Activated T-cell treated with anti-CD3 and anti-CD28 coated beads, Interleukin-2, amount 50 U/mL, for 24 hours (primary cell): ENCODE measurements around the gene ARF6.
"Not testable (repeated sequence)": the region's sequence is repeated elsewhere in the genome, so short reads cannot be mapped to it uniquely, and the experiment has no call there.

Experiments used
- DNase-seq: peaks from one replicate; pipeline ENCODE4 v3.0.0-alpha.2; 2020
- H3K27ac Mint-ChIP-seq: 2 replicates; pipeline ENCODE4 v1.8.0; 2020; ENCODE audit warnings: mild to moderate bottlenecking, mixed read lengths
- H3K27me3 Mint-ChIP-seq: 2 replicates; pipeline ENCODE4 v1.8.0; 2020; ENCODE audit warnings: mixed read lengths
- H3K36me3 Mint-ChIP-seq: 2 replicates; pipeline ENCODE4 v1.8.0; 2020; ENCODE audit warnings: low read depth, mixed read lengths
- H3K4me1 Mint-ChIP-seq: 2 replicates; pipeline ENCODE4 v1.8.0; 2020; ENCODE audit warnings: low read depth, mixed read lengths
- H3K4me3 Mint-ChIP-seq: 2 replicates; pipeline ENCODE4 v1.8.0; 2020; ENCODE audit warnings: mild to moderate bottlenecking, moderate library complexity, mixed read lengths
- H3K9me3 Mint-ChIP-seq: 2 replicates; pipeline ENCODE4 v1.8.0; 2020; ENCODE audit warnings: mixed read lengths

Gene ARF6

GRCh38 chr14:49934646-49935045 lies 41.8 kb downstream of the ARF6 start:
- peaks cover 17% of the 10 kb centered on the region for H3K4me1 Mint-ChIP-seq

GRCh38 chr14:49935526-49935925 lies 42.6 kb downstream of the ARF6 start:
- Mint-ChIP-seq H3K4me1 (peaks cover 25% of the 10 kb centered on the region), H3K27ac (no peak overlapping the region), H3K27me3 (no peaks in the 10 kb centered on the region), H3K36me3 (peaks cover 8% of the 10 kb centered on the region), H3K4me3 (no peak overlapping the region), H3K9me3 (peaks cover 14% of the 10 kb centered on the region)
- no peak for DNase-seq

More at GRCh38 chr14:49934646-49935045, 41.8 kb downstream of the ARF6 start:
- no peaks in the 10 kb centered on the region for H3K27me3 Mint-ChIP-seq
- no peak overlapping the region for H3K4me3 Mint-ChIP-seq
- H3K9me3 Mint-ChIP-seq = peaks cover 14% of the 10 kb centered on the region
- H3K36me3 Mint-ChIP-seq = peaks cover 8% of the 10 kb centered on the region
- H3K27ac Mint-ChIP-seq = no peak overlapping the region
- DNase-seq = no peak

GRCh38 chr14:49936246-49936645 lies 43.4 kb downstream of the ARF6 start:
- not testable (repeated sequence) for DNase-seq, H3K4me3 Mint-ChIP-seq, H3K27ac Mint-ChIP-seq, H3K36me3 Mint-ChIP-seq, H3K27me3 Mint-ChIP-seq
- Mint-ChIP-seq H3K9me3 (peaks cover 14% of the 10 kb centered on the region), H3K4me1 (peaks cover 29% of the 10 kb centered on the region)

GRCh38 chr14:49936882-49937281 lies 44.0 kb downstream of the ARF6 start:
- Mint-ChIP-seq H3K4me1 (peaks cover 32% of the 10 kb centered on the region), H3K9me3 (peaks cover 14% of the 10 kb centered on the region)
- not testable (repeated sequence) for H3K27ac Mint-ChIP-seq, H3K27me3 Mint-ChIP-seq, H3K36me3 Mint-ChIP-seq, DNase-seq, H3K4me3 Mint-ChIP-seq

- Mint-ChIP-seq H3K36me3 (peaks cover 11% of the 10 kb centered on the region), H3K9me3 (peaks cover 31% of the 10 kb centered on the region), H3K4me1 (peaks cover 45% of the 10 kb centered on the region)
- not testable (repeated sequence) for H3K4me3 Mint-ChIP-seq, H3K27ac Mint-ChIP-seq, DNase-seq, H3K27me3 Mint-ChIP-seq
Observed at GRCh38 chr14:49939215-49939614, 46.3 kb downstream of the ARF6 start.

- Mint-ChIP-seq H3K9me3 (peaks cover 31% of the 10 kb centered on the region), H3K4me3 (no peak overlapping the region)
Observed at GRCh38 chr14:49939884-49940510, 47.1 kb downstream of the ARF6 start.

GRCh38 chr14:49940808-49941421 lies 48.0 kb downstream of the ARF6 start:
- DNase-seq = no peak
- peaks cover 55% of the 10 kb centered on the region for H3K4me1 Mint-ChIP-seq
- H3K9me3 Mint-ChIP-seq = peaks cover 31% of the 10 kb centered on the region
- H3K4me3 Mint-ChIP-seq = no peak overlapping the region
- no peaks in the 10 kb centered on the region for H3K27me3 Mint-ChIP-seq
- H3K36me3 Mint-ChIP-seq = peaks cover 11% of the 10 kb centered on the region
- peak overlapping the region; percentile 67 for H3K27ac Mint-ChIP-seq

More at GRCh38 chr14:49939884-49940510, 47.1 kb downstream of the ARF6 start:
- no peak for DNase-seq
- H3K36me3 Mint-ChIP-seq = peaks cover 11% of the 10 kb centered on the region
- peaks cover 46% of the 10 kb centered on the region for H3K4me1 Mint-ChIP-seq
- H3K27me3 Mint-ChIP-seq = no peaks in the 10 kb centered on the region
- H3K27ac Mint-ChIP-seq = peak overlapping the region; percentile 67

- peaks cover 24% of the 10 kb centered on the region for H3K9me3 Mint-ChIP-seq
- no peak for DNase-seq
- H3K27me3 Mint-ChIP-seq = no peaks in the 10 kb centered on the region
- H3K4me1 Mint-ChIP-seq = peaks cover 58% of the 10 kb centered on the region
- peaks cover 7% of the 10 kb centered on the region for H3K36me3 Mint-ChIP-seq
- H3K4me3 Mint-ChIP-seq = no peak overlapping the region
- H3K27ac Mint-ChIP-seq = peak overlapping the region; percentile 5
Observed at GRCh38 chr14:49942090-49942489, 49.2 kb downstream of the ARF6 start.

GRCh38 chr14:49944501-49944900 lies 51.6 kb downstream of the ARF6 start:
- Mint-ChIP-seq H3K4me3 (no peak overlapping the region), H3K9me3 (peaks cover 17% of the 10 kb centered on the region), H3K27ac (no peak overlapping the region), H3K36me3 (peaks cover 3% of the 10 kb centered on the region), H3K4me1 (peaks cover 71% of the 10 kb centered on the region), H3K27me3 (no peaks in the 10 kb centered on the region)
- no peak for DNase-seq

GRCh38 chr14:49945448-49946319 lies 52.8 kb downstream of the ARF6 start:
- Mint-ChIP-seq H3K4me1 (peaks cover 69% of the 10 kb centered on the region), H3K9me3 (peaks cover 17% of the 10 kb centered on the region), H3K36me3 (peaks cover 3% of the 10 kb centered on the region), H3K27ac (peak overlapping the region; percentile 87), H3K27me3 (no peaks in the 10 kb centered on the region), H3K4me3 (peak overlapping the region; percentile 19)
- peak; percentile 42 for DNase-seq
